B cell (primary cell): ENCODE data around the gene CEP44. TPM values are rescaled to one million over a fixed set of nuclear protein-coding genes. Genes with fewer than 3 reads are reported as not detected.
"Not testable (repeated sequence)": the region's sequence is repeated elsewhere in the genome, so short reads cannot be mapped to it uniquely, and the experiment has no call there.

Experiments used
- ATAC-seq: fragments of 200-7000 bp; cut with Tn5 transposase; one replicate; pipeline ENCODE4 v1.10.0; 2021; ENCODE audit warnings: low read depth, mild to moderate bottlenecking, moderate number of reproducible peaks, moderate library complexity
- CTCF ChIA-PET: fragments of 350-600 bp; sonication (Branson Sonifier 250); formaldehyde crosslinking; loops from one replicate; lab custom pipeline; 2021; ENCODE audit warnings: antibody characterized with exemption, inconsistent platforms; lab: Charles Lee
- POLR2A ChIA-PET: fragments of 350-600 bp; sonication (Branson Sonifier 250); formaldehyde crosslinking; loops from one replicate; lab custom pipeline; 2021; ENCODE audit warnings: antibody characterized with exemption; lab: Charles Lee
- DNase-seq: peaks from one replicate; pipeline ENCODE4 v3.0.0; 2013
- H2AFZ ChIP-seq: 2 replicates; pipeline ENCODE4 v1.6.1; 2012; ENCODE audit warnings: mild to moderate bottlenecking, low read depth, low read length; ENCODE audit not compliant: insufficient read depth, poor library complexity, severe bottlenecking
- H3K27ac ChIP-seq, 2 donors: 1 replicate in 1 of 2; 2 replicates in 1 of 2; pipeline ENCODE4 v1.5.1; 2012 to 2013; ENCODE audit warnings: low read length in 2 of 2, mild to moderate bottlenecking in 2 of 2, moderate library complexity in 1 of 2
- H3K27me3 ChIP-seq, 4 experiments: fragments of 200-600 bp in 1 of 4; sonication (generic) in 1 of 4; replicated peaks in 1 of 4; 1 replicate in 2 of 4; 2 replicates in 2 of 4; pipeline versions ENCODE4 v1.6.1 to v1.7.0; 2013 to 2016; ENCODE audit warnings: low read length in 3 of 4, mild to moderate bottlenecking in 2 of 4, mixed read lengths in 1 of 4, moderate library complexity in 1 of 4; ENCODE audit not compliant: insufficient read depth in 4 of 4, control insufficient read depth in 3 of 4; ENCODE audit errors: control extremely low read depth in 1 of 4
- H3K36me3 ChIP-seq, 2 experiments: replicated peaks in 1 of 2; 1 replicate in 1 of 2; 2 replicates in 1 of 2; pipeline versions ENCODE4 v1.6.1 to v1.7.1; 2013; ENCODE audit warnings: low read length in 1 of 2; ENCODE audit not compliant: insufficient read depth in 2 of 2, control insufficient read depth in 1 of 2; ENCODE audit errors: control extremely low read depth in 1 of 2, extremely low read depth in 1 of 2
- H3K4me1 ChIP-seq, 2 donors: fragments of 200-600 bp in 1 of 2; sonication (generic) in 1 of 2; 1 replicate in 1 of 2; 2 replicates in 1 of 2; pipeline versions ENCODE4 v1.5.1 to v1.6.1; 2013 to 2017; ENCODE audit warnings: low read length in 2 of 2; ENCODE audit not compliant: control insufficient read depth in 2 of 2, insufficient read depth in 2 of 2
- H3K4me2 ChIP-seq: replicated peaks from 2 replicates; pipeline ENCODE3; 2012; ENCODE audit warnings: mild to moderate bottlenecking, low read depth, low read length; ENCODE audit not compliant: poor library complexity, severe bottlenecking
- H3K4me3 ChIP-seq, 5 experiments: fragments of 200-600 bp in 1 of 5; sonication (generic) in 1 of 5; 1 replicate in 3 of 5; 2 replicates in 2 of 5; pipeline versions ENCODE4 v1.5.1 to v1.7.0; 2011 to 2016; ENCODE audit warnings: low read length in 4 of 5, mild to moderate bottlenecking in 4 of 5, low read depth in 2 of 5, control low read depth in 1 of 5, moderate library complexity in 1 of 5; ENCODE audit not compliant: insufficient read depth in 1 of 5; ENCODE audit errors: control extremely low read depth in 1 of 5, extremely low read depth in 1 of 5
- H3K79me2 ChIP-seq: fragments of 200-600 bp; sonication (generic); one replicate; pipeline ENCODE4 v1.6.0; 2016; ENCODE audit warnings: low read length; ENCODE audit not compliant: control insufficient read depth, insufficient read depth
- H3K9ac ChIP-seq: fragments of 200-600 bp; sonication (generic); 2 replicates; pipeline ENCODE4 v1.6.1; 2017; ENCODE audit warnings: mild to moderate bottlenecking, low read length, moderate library complexity
- H3K9me3 ChIP-seq, 3 donors: one replicate each; pipeline versions ENCODE4 v1.6.1 to v1.7.1; 2013; ENCODE audit warnings: low read length in 2 of 3; ENCODE audit not compliant: control insufficient read depth in 2 of 3, insufficient read depth in 1 of 3; ENCODE audit errors: control extremely low read depth in 1 of 3
- H4K20me1 ChIP-seq: 2 replicates; pipeline ENCODE4 v1.6.0; 2012; ENCODE audit warnings: mild to moderate bottlenecking, low read length; ENCODE audit not compliant: insufficient read depth, control insufficient read depth, poor library complexity, severe bottlenecking
- H3K27ac Mint-ChIP-seq: one replicate; pipeline ENCODE4 v1.8.0; 2021; ENCODE audit warnings: mixed read lengths
- H3K27me3 Mint-ChIP-seq: one replicate; pipeline ENCODE4 v1.8.0; 2021; ENCODE audit warnings: mixed read lengths
- H3K4me1 Mint-ChIP-seq: one replicate; pipeline ENCODE4 v1.8.0; 2021; ENCODE audit warnings: mixed read lengths
- H3K4me3 Mint-ChIP-seq: one replicate; pipeline ENCODE4 v1.8.0; 2021; ENCODE audit warnings: mixed read lengths
- H3K9me3 Mint-ChIP-seq: one replicate; pipeline ENCODE4 v1.8.0; 2022; ENCODE audit warnings: mixed read lengths; ENCODE audit not compliant: insufficient read depth
- CTCF ChIP-seq: fragments of 200-600 bp; IDR thresholded peaks from one replicate; pipeline ENCODE4 v1.8.0; 2022; ENCODE audit warnings: antibody characterized with exemption, mild to moderate bottlenecking
- EZH2 ChIP-seq: IDR thresholded peaks from 2 replicates; pipeline ENCODE4 v1.6.1; 2012; ENCODE audit warnings: borderline replicate concordance, low read depth, mild to moderate bottlenecking, moderate library complexity, low read length; ENCODE audit not compliant: insufficient read depth, poor library complexity, severe bottlenecking
- WGBS: methylation state at CpG from one replicate; pipeline ENCODE4 v1.1.5; 2013; ENCODE audit warnings: missing lambda C conversion rate; ENCODE audit not compliant: insufficient coverage; 5-methylcytosine and 5-hydroxymethylcytosine counted together
- intact Hi-C: fragments of 100-400 bp; cut with micrococcal nuclease; formaldehyde crosslinking; loops from one replicate; pipeline ENCODE4 v1.10.0; 2022
- polyA plus RNA-seq: library from polyadenylated mRNA; depleted of rRNA; stranded (reverse); fragments of >200 nt; gene quantifications from 2 replicates; pipeline ENCODE4 v1.2.3, GENCODE V29; 2012
- total RNA-seq, 2 donors: library from RNA; stranded (reverse); fragments of 120-200 nt in 1 of 2; gene quantifications; 1 replicate in 1 of 2; 2 replicates in 1 of 2; pipeline versions ENCODE4 v1.2.3 to v1.2.4, GENCODE V29; 2013 to 2022

Gene CEP44
- total and polyA plus RNA-seq, 2 donors (not counting 1 experiment from before 2014, with no cell fraction given) = 3.5 to 25.2 TPM

- Histone ChIP-seq H3K27me3 (no peaks in the 10 kb centered on the region), H3K79me2 (peaks cover 53% of the 10 kb centered on the region), H3K4me3 (no peak overlapping the region), H3K9me3 (peaks cover 0 to 6% (median 3%) of the 10 kb centered on the region in 3 donors), H3K4me1 (peaks cover 12 to 15% of the 10 kb centered on the region in 2 donors), H3K4me2 (no peak overlapping the region), H3K27ac (no peak overlapping the region), H2AFZ (no peak overlapping the region), H4K20me1 (no peaks in the 10 kb centered on the region), H3K36me3 (peaks cover 0 to 1% of the 10 kb centered on the region in 2 experiments), H3K9ac (no peak overlapping the region)
- Mint-ChIP-seq H3K4me1 (peaks cover 40% of the 10 kb centered on the region), H3K27ac (no peak overlapping the region), H3K9me3 (peaks cover 2% of the 10 kb centered on the region), H3K4me3 (no peak overlapping the region), H3K27me3 (no peaks in the 10 kb centered on the region)
- ATAC-seq = no peak
- no peak for DNase-seq
- intact Hi-C loops = loop anchor here (10.0 kb wide), 1 partner anchor 1778 kb away; the partner anchor contains the start of gene WDR17
- CTCF ChIA-PET = no interaction called here
- POLR2A ChIA-PET = no interaction called here
- 87% methylated on average over 2 of the region's 3 CpGs for WGBS
- TF ChIP-seq EZH2 (no peak), CTCF (no peak)
Measured at GRCh38 chr4:174286870-174287269, 3.2 kb downstream of the CEP44 start.

GRCh38 chr4:174292473-174292872, 8.8 kb downstream of the CEP44 start:
- TF ChIP-seq CTCF (no peak), EZH2 (no peak)
- H3K79me2 ChIP-seq = peaks cover 46% of the 10 kb centered on the region
- Mint-ChIP-seq H3K4me3 (no peak overlapping the region), H3K4me1 (peaks cover 2% of the 10 kb centered on the region), H3K9me3 (peaks cover 7% of the 10 kb centered on the region), H3K27me3 (no peaks in the 10 kb centered on the region), H3K27ac (no peak overlapping the region)
- no peak overlapping the region for H2AFZ ChIP-seq
- H3K36me3 ChIP-seq = peaks cover 1 to 5% of the 10 kb centered on the region in 2 experiments
- no peak for DNase-seq
- no peak for ATAC-seq
- H3K9me3 ChIP-seq = peaks cover 10 to 16% (median 15%) of the 10 kb centered on the region in 3 donors
- H3K27me3 ChIP-seq = no peaks in the 10 kb centered on the region
- no peak overlapping the region for H3K4me3 ChIP-seq
- H3K27ac ChIP-seq = no peak overlapping the region
- intact Hi-C loops = no loop called here
- H3K4me1 ChIP-seq = no peaks in the 10 kb centered on the region
- H4K20me1 ChIP-seq = peaks cover 8% of the 10 kb centered on the region
- ChIA-PET CTCF (no interaction called here), POLR2A (no interaction called here)
- WGBS = no CpG with 5 or more reads among the region's 2 CpGs
- no peak overlapping the region for H3K9ac ChIP-seq
- no peak overlapping the region for H3K4me2 ChIP-seq

- CTCF ChIA-PET, H3K4me3 ChIP-seq, H2AFZ ChIP-seq, H3K27ac Mint-ChIP-seq, H3K4me1 ChIP-seq, H3K27ac ChIP-seq, H3K9me3 Mint-ChIP-seq, H3K27me3 ChIP-seq, H3K9ac ChIP-seq, H3K4me3 Mint-ChIP-seq, H3K4me2 ChIP-seq, H3K4me1 Mint-ChIP-seq, H3K27me3 Mint-ChIP-seq, ATAC-seq, H4K20me1 ChIP-seq, DNase-seq, intact Hi-C loops, POLR2A ChIA-PET: not testable (repeated sequence)
- Histone ChIP-seq H3K36me3 (peaks cover 3 to 12% of the 10 kb centered on the region in 2 experiments), H3K79me2 (peaks cover 51% of the 10 kb centered on the region), H3K9me3 (peaks cover 10 to 16% (median 15%) of the 10 kb centered on the region in 3 donors)
- 95% methylated on average over 7 of the region's 30 CpGs for WGBS
Measured at GRCh38 chr4:174294641-174295040, 10.9 kb downstream of the CEP44 start.
